Measurements from ENCODE around the gene F5. TPM values are rescaled to one million over a fixed set of nuclear protein-coding genes. Genes with fewer than 3 reads are reported as not detected.

The F5 gene
- total RNA-seq, 2 donors from 2014 or later: 0.47 to 0.55 TPM

DNA sequence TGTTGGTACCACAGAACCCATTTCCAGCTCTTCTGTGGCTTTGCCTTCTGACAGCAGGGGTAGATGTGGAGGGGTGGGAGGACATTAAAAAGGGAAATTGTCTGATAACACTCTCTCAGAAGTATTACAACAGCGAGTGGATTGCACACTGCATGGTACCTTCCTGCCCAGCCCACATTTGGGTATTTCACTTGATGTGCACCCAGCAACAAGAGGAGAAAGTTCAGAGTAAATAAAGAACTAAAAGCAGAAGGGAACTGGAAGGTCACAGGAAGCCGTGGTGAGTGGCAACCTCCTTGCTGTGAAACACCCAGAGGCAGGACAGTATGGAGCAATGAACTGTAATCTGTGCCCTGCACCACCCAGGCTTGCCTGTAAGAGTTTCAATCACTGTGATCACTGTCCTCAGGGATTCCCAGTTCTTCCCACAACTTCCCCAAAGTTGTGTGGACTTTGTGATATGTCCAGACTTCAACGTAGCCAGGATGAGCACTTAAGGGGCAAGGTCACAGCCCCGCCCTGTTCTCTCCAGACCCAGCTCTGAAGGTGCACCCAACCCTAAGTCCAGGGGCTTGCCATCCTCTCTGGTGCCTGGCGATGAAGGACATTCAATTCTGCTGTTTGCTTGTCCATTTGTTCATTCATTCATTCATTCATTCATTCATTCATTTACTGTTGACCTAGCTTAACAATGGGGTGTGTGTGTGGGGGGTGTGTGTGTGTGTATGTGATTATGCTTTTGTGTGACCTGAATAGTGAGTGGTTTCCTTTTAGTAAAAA is 18.7 kb upstream of the F5 start:
- peak overlapping the region; percentile 70 for H3K4me3 Mint-ChIP-seq
- ATAC-seq (peak; percentile 95), DNase-seq (ENCODE audit: low spot score) (peak; percentile 85)
- peaks cover 44 to 66% of the 10 kb centered on the region in 2 donors for H3K4me1 Mint-ChIP-seq (ENCODE audit: low read depth in 2 of 2)
- no peaks in the 10 kb centered on the region for H3K27me3 Mint-ChIP-seq
- H3K36me3 Mint-ChIP-seq: no peaks in the 10 kb centered on the region
- peaks cover 4% of the 10 kb centered on the region for H3K9me3 Mint-ChIP-seq
- peak overlapping the region; percentile 64 to 88 for H3K27ac Mint-ChIP-seq

DNA sequence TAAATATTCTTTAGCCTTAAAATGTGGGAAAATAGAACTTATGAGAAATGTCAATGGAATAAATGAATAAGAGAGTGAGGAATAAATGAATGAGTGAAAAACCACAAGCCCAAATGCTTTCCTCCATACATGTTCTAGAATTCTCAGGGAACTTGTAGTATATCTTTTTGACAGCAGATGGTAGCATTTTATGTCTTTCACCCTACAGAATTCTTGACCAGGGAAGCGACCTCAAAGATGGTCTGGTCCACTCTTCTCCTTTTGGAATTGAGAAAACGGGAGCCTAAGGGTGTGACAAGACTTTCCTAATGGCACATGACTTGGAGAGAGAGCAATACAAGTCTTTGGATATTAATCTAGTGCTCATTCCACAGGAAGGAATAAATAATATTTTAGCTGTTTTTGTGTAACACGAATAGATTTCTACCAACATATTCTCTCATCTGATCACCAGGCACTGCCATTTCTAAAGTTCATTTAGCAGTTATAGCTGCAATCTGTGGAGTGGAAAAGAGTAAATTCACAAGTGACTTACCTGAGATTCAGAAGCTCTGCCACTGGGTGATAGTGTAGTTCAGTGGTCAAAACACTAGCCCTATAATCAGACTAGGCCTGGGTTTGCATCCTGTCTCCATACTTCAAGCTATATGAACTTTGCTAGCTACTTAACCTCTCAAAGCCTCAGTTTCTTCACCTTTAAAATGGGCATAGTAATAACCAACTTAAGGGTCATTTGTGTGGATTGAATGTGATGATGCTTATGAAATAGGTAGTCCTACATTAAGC is 15.0 kb upstream of the F5 start:
- Mint-ChIP-seq H3K36me3 (no peaks in the 10 kb centered on the region), H3K4me3 (no peak overlapping the region), H3K9me3 (peaks cover 4% of the 10 kb centered on the region), H3K4me1 (ENCODE audit: low read depth in 2 of 2) (peaks cover 38 to 56% of the 10 kb centered on the region in 2 donors), H3K27me3 (peaks cover 0 to 6% of the 10 kb centered on the region in 2 donors), H3K27ac (peak overlapping the region; percentile 25 to 42)
- DNase-seq (ENCODE audit: low spot score) (no peak), ATAC-seq (no peak)

DNA sequence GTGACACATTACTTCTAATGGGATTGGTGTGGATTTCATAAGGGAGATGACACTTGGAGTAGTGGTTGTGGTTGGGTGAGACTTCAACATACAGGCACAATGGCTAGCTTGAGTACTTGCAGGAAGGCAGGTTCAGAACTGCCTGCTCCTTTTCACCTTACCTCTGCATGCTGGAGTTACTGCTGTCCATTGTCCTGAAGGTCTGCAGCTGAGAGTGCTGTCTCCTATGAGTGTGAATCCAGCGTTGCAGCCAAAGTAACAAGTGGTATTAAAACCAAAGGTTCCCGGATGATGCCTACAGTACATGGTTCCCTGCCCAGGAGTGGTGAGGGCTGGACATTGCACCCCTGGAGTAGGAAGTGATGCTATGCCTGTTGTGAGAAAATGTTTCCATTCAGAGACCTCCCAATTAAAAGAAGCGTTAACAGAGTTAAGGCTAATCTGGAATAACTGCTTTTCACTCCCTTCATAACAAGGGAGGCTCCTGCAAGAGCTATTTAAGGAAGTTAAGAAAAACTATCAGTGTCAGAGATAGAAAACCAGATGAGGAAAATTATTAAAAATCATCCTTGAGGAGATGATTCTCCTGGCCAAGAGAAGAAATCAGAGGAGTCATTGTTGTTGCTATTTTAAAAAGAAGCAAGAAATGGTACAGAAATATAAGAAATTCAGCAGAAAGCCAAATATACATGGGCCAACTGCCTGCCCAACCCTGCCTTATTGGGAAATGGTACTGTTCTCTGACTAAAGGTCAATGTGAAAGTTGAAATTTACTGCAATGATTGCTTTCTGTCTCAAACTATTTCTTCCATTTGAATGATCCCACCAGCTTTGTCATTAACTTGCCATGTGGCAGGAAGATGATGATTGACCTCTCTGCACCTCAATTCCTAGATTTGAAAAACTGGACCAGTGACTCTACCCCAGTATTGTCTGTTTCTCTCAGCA is 9.8 kb upstream of the F5 start:
- Mint-ChIP-seq H3K4me3 (no peak overlapping the region), H3K27me3 (peaks cover 11 to 20% of the 10 kb centered on the region in 2 donors), H3K4me1 (ENCODE audit: low read depth in 2 of 2) (peaks cover 14 to 19% of the 10 kb centered on the region in 2 donors), H3K9me3 (no peaks in the 10 kb centered on the region), H3K36me3 (no peaks in the 10 kb centered on the region), H3K27ac (no peak overlapping the region)
- ATAC-seq: no peak
- no peak for DNase-seq (ENCODE audit: low spot score)

DNA sequence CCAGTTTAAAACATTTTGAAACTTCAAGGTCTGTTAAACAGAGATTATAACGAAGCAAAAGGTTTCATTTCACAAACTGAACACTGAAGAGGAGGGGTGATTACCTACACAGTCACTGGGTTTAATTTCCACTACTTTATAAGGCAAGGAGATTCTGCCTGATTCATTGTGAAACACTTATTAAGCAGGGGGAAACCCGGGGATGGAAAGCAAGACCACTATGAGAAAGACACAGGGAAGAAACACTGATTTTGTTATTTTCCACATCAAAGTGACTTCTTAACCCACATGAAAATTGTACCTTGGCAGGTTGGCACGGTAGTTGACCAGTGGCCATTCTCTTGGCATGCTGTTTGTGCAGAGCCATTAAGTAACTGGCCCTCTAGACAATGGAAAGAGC is 8.1 kb upstream of the F5 start:
- Mint-ChIP-seq H3K9me3 (no peaks in the 10 kb centered on the region), H3K4me1 (ENCODE audit: low read depth in 2 of 2) (peaks cover 8 to 13% of the 10 kb centered on the region in 2 donors), H3K27me3 (peaks cover 11 to 20% of the 10 kb centered on the region in 2 donors), H3K27ac (peak overlapping the region in 1 of 2 donors; percentile 4), H3K4me3 (peak overlapping the region; percentile 11), H3K36me3 (no peaks in the 10 kb centered on the region)
- DNase-seq (ENCODE audit: low spot score) (no peak), ATAC-seq (peak in 1 of 2 donors; percentile 54)

GRCh38 chr1:169590932-169591331 is 4.7 kb upstream of the F5 start:
- no peak for DNase-seq (ENCODE audit: low spot score)
- Mint-ChIP-seq H3K4me1 (ENCODE audit: low read depth in 2 of 2) (peaks cover 14 to 21% of the 10 kb centered on the region in 2 donors), H3K4me3 (no peak overlapping the region), H3K9me3 (no peaks in the 10 kb centered on the region), H3K27me3 (peaks cover 11 to 18% of the 10 kb centered on the region in 2 donors), H3K36me3 (no peaks in the 10 kb centered on the region), H3K27ac (no peak overlapping the region)
- no peak for ATAC-seq

DNA sequence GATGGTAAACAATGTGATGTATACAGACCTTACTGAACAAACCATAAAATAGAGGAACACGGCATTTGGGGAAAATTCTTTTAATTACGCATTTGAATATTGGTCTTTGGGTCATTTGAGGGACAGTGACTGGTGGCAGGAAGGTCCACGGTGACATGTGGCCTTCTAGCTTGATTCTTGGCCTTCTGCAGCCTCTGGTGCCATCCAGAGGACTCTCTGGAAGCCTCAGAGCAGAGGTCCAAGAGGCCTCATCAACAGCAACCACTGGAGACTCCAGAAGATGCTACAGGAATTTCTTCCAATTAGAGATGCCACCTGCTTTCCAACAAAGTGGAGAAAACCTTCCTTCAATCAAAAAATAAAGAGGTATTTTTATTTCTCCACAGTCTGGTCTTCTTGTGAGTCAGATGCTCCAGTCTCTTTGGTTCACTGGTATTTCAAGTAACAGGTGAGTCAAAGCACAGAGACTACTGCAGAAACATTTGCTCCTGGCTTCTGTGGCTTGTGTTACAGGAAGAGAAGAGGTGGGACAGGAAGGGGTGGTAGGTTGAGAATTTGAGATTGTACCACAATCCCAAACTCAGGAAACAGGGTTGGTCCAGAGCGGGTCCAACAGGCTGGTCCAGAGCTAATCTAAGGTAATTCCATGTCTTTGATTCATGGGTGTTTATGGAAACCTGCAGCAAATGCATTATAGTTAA is 2.7 kb upstream of the F5 start:
- peaks cover 21 to 29% of the 10 kb centered on the region in 2 donors for H3K27me3 Mint-ChIP-seq
- H3K9me3 Mint-ChIP-seq: no peaks in the 10 kb centered on the region
- H3K27ac Mint-ChIP-seq: peak overlapping the region in 1 of 2 donors; percentile 26
- H3K4me3 Mint-ChIP-seq: no peak overlapping the region
- no peak for DNase-seq (ENCODE audit: low spot score)
- H3K36me3 Mint-ChIP-seq: no peaks in the 10 kb centered on the region
- ATAC-seq: no peak
- H3K4me1 Mint-ChIP-seq (ENCODE audit: low read depth in 2 of 2): peaks cover 6 to 13% of the 10 kb centered on the region in 2 donors

- H3K27me3 Mint-ChIP-seq: peaks cover 18 to 36% of the 10 kb centered on the region in 2 donors
- peaks cover 6 to 8% of the 10 kb centered on the region in 2 donors for H3K4me1 Mint-ChIP-seq (ENCODE audit: low read depth in 2 of 2)
- no peaks in the 10 kb centered on the region for H3K9me3 Mint-ChIP-seq
Observed at GRCh38 chr1:169588112-169588511, 1.8 kb upstream of the F5 start.

DNA sequence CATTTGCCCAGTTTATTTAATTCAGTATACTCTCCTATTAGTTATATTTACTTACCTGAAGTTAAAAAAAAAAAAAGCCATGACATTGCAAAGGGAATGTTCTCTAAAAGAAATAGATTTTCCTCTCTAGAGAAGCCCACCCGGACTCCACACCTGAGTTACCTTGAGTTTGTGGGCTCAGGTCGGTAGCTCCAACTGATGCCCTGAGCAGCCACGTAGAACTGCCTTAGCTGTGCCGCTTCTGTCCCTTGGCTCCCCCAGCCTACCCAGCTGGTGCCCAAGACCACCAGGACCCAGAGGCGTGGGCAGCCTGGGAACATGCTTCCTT is 250 bp downstream of the F5 start:
- Mint-ChIP-seq H3K4me1 (ENCODE audit: low read depth in 2 of 2) (peaks cover 6 to 8% of the 10 kb centered on the region in 2 donors), H3K9me3 (no peaks in the 10 kb centered on the region), H3K4me3 (peak overlapping the region; percentile 26), H3K27ac (peak overlapping the region in 1 of 2 donors; percentile 55), H3K27me3 (peaks cover 10 to 31% of the 10 kb centered on the region in 2 donors), H3K36me3 (no peaks in the 10 kb centered on the region)
- no peak for DNase-seq (ENCODE audit: low spot score)
- ATAC-seq: no peak

More at GRCh38 chr1:169588112-169588511, 1.8 kb upstream of the F5 start:
- no peak for DNase-seq (ENCODE audit: low spot score)
- Mint-ChIP-seq H3K4me3 (no peak overlapping the region), H3K27ac (no peak overlapping the region), H3K36me3 (no peaks in the 10 kb centered on the region)
- no peak for ATAC-seq

GRCh38 chr1:169585181-169585580 is 1.1 kb downstream of the F5 start:
- H3K4me1 Mint-ChIP-seq (ENCODE audit: low read depth in 2 of 2): peaks cover 6 to 8% of the 10 kb centered on the region in 2 donors
- peak overlapping the region in 1 of 2 donors; percentile 57 for H3K27ac Mint-ChIP-seq

DNA sequence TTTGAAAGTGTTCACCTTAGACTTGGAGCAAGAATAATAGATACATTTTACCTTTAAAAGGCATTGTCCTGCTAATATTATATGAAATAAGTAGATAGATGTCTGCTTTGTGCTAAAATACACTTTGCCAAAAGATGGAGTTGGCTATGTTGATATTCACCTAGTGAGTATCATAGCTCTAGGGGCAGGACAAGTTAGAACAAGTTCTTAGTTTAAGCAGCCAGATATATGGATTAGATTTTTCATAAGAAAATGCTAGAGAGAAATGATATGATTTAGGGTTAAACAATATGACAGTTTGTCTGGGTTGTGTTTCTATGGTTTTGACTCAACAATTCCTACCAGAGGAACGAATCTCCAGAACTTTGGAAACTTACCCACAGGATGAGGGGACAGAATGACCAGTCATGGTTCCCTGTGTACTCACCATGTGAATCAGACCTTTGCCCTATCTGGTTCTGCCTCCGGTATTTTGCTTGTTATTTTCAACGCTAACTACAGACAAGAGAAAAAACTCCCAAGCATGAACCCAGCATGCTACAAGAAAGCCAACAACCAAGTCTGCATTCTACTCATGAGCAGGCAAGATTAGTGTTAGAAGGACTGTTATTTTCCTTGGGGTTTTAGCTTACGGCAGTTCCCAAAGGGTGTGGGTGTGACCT is 1.7 kb downstream of the F5 start:
- peaks cover 6 to 8% of the 10 kb centered on the region in 2 donors for H3K4me1 Mint-ChIP-seq (ENCODE audit: low read depth in 2 of 2)
- ATAC-seq: no peak
- H3K4me3 Mint-ChIP-seq: no peak overlapping the region
- H3K27ac Mint-ChIP-seq: no peak overlapping the region
- H3K27me3 Mint-ChIP-seq: peaks cover 10 to 31% of the 10 kb centered on the region in 2 donors
- H3K9me3 Mint-ChIP-seq: no peaks in the 10 kb centered on the region
- no peaks in the 10 kb centered on the region for H3K36me3 Mint-ChIP-seq
- DNase-seq (ENCODE audit: low spot score): no peak

More at GRCh38 chr1:169585181-169585580, 1.1 kb downstream of the F5 start:
- ATAC-seq (no peak), DNase-seq (ENCODE audit: low spot score) (no peak)
- Mint-ChIP-seq H3K36me3 (no peaks in the 10 kb centered on the region), H3K9me3 (no peaks in the 10 kb centered on the region), H3K27me3 (peaks cover 10 to 31% of the 10 kb centered on the region in 2 donors), H3K4me3 (peak overlapping the region; percentile 21)

GRCh38 chr1:169577981-169578738 is 8.1 kb downstream of the F5 start:
- no peaks in the 10 kb centered on the region for H3K4me1 Mint-ChIP-seq (ENCODE audit: low read depth in 2 of 2)
- DNase-seq (ENCODE audit: low spot score): no peak
- ATAC-seq: no peak
- H3K27me3 Mint-ChIP-seq: peaks cover 22% of the 10 kb centered on the region in 2 donors
- H3K4me3 Mint-ChIP-seq: no peak overlapping the region
- no peak overlapping the region for H3K27ac Mint-ChIP-seq
- no peaks in the 10 kb centered on the region for H3K36me3 Mint-ChIP-seq
- H3K9me3 Mint-ChIP-seq: no peaks in the 10 kb centered on the region

DNA sequence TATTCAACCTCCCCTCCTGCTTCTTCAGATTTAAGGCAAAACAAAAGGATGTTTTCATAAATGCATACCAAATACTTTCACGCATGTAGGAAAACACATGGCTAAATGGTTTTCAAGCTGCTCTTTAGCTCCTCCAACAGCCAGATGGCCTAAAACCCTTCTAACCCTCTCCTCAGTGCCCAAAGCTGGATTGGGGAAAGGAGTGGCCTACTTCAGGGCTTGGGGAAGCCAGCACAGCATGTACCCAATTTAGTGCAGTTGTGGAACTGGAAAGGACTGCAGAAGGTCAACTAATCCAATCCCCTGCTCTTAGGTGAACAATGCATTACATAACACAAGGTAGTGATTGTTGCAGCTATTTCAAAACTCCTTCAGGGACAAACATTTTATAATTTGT is 9.3 kb downstream of the F5 start:
- Mint-ChIP-seq H3K4me1 (ENCODE audit: low read depth in 2 of 2) (no peaks in the 10 kb centered on the region), H3K4me3 (no peak overlapping the region), H3K27ac (no peak overlapping the region), H3K27me3 (peaks cover 17 to 20% of the 10 kb centered on the region in 2 donors), H3K36me3 (no peaks in the 10 kb centered on the region), H3K9me3 (no peaks in the 10 kb centered on the region)
- ATAC-seq (no peak), DNase-seq (ENCODE audit: low spot score) (no peak)

Data from natural killer cell treated with Interleukin-12 subunit alpha and Interleukin-12 subunit beta and Interleukin-15 and Interleukin-18, amount 100 ng/mL, for 72 hours (primary cell).